ENCODE data around the gene DNM1.
A peak's percentile ranks its signal among the peaks of the same experiment; 100 is the strongest.
"Not testable (repeated sequence)": the region's sequence is repeated elsewhere in the genome, so short reads cannot be mapped to it uniquely, and the experiment has no call there.

The DNM1 gene

DNA sequence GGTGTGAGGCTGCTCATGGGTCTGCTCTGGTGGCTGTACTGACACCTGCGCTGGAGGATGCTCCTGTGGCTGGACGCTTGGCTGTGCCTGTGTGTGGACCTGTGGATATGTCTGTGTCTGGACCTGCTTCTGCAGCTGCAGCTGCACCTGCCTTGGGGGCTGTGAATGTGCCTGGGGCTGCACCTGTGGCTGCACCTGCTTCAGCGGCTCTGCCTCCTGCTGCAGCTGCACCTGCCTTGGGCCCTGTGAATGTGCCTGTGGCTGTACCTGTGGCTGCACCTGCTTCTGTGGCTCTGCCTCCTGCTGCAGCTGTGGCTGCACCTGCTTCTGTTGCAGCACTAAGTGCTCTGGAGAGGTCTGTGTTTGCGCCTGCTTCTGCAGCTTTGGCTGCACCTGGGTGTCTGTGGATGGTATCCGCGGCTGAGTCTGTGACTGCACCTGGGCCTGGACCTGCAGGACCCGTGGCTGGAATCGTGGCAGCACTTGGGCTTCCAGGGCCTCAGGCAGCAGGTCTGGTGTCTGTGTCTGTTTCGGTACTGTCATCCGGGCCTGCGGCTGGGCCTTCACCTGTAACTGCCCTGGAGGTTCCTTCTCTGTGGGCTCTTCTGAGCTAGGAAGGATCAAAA, 24.3 kb upstream of the DNM1 start:
- no peak for DNase-seq (ENCODE audit: low read depth)

- DNase-seq (ENCODE audit: low read depth), result no peak
Observed at GRCh38 chr9:128180001-128180400, 23.2 kb upstream of the DNM1 start.

- no peak for DNase-seq (ENCODE audit: low read depth)
Observed at GRCh38 chr9:128180447-128180846, 22.7 kb upstream of the DNM1 start.

- DNase-seq (ENCODE audit: low read depth), result not testable (repeated sequence)
Observed at GRCh38 chr9:128181480-128181879, 21.7 kb upstream of the DNM1 start.

GRCh38 chr9:128182893-128183588, 20.1 kb upstream of the DNM1 start:
- DNase-seq (ENCODE audit: low read depth), result no peak

- no peak for DNase-seq (ENCODE audit: low read depth)
Observed at GRCh38 chr9:128185979-128186965, 16.9 kb upstream of the DNM1 start.

DNA sequence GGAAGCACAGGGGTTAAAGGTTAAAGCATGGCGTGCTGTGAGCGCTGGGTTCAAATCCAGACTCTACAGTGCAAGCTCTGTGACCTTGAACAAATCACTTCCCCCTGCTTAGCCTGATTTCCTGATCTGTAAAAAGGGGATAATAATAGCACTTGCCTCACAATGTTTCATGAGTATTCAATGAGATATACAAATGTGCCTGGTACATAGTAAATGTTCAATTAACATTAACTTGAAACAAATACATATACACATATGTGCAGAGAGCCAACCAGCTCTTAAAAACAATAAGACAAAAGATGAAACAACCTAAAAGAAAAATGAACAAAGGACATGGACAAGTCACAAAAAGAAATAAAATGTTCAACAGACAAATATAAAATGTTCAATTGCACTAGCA, 15.8 kb upstream of the DNM1 start:
- DNase-seq (ENCODE audit: low read depth), result no peak

GRCh38 chr9:128188209-128188608, 15.0 kb upstream of the DNM1 start:
- no peak for DNase-seq (ENCODE audit: low read depth)

- DNase-seq (ENCODE audit: low read depth), result no peak
Observed at GRCh38 chr9:128190013-128190412, 13.2 kb upstream of the DNM1 start.

- no peak for DNase-seq (ENCODE audit: low read depth)
Observed at GRCh38 chr9:128190516-128191405, 12.4 kb upstream of the DNM1 start.

GRCh38 chr9:128191406-128192046, 11.7 kb upstream of the DNM1 start, which contains the start of gene CIZ1:
Gene CIZ1 (minus strand): TSS chr9:128191572. CDS start chr9:128190857, 715 bp downstream.
- DNase-seq (ENCODE audit: low read depth), result peak; percentile 41

- DNase-seq (ENCODE audit: low read depth), result peak; percentile 17
Observed at GRCh38 chr9:128192601-128193371, 10.4 kb upstream of the DNM1 start.

DNA sequence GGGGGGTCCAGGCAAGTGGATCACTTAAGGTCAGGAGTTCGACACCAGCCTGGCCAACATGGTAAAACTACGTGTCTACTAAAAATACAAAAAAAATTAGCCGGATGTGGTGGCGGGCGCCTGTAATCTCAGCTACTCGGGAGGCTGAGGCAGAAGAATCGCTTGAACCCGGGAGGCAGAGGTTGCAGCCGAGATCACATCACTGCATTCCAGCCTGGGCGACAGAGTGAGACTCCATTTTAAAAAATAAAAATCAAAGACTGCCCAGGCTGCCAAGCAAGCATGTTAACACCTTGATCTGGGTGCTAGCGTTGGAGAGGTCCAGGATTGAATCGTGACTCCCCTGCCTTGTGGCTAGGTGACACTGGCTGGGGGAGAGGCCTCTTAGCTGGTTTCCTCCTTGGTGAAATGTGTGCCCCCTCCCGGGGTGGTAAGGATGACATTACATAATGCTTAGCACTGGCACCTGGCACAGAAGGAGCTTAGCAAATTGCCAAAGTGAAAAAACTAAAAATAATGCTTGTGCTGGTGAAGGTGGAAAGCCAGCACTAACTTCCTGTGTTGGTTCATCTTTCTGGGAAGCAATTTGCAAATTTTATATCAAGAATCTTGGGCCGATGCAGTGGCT, 9.6 kb upstream of the DNM1 start:
- DNase-seq (ENCODE audit: low read depth), result no peak

DNA sequence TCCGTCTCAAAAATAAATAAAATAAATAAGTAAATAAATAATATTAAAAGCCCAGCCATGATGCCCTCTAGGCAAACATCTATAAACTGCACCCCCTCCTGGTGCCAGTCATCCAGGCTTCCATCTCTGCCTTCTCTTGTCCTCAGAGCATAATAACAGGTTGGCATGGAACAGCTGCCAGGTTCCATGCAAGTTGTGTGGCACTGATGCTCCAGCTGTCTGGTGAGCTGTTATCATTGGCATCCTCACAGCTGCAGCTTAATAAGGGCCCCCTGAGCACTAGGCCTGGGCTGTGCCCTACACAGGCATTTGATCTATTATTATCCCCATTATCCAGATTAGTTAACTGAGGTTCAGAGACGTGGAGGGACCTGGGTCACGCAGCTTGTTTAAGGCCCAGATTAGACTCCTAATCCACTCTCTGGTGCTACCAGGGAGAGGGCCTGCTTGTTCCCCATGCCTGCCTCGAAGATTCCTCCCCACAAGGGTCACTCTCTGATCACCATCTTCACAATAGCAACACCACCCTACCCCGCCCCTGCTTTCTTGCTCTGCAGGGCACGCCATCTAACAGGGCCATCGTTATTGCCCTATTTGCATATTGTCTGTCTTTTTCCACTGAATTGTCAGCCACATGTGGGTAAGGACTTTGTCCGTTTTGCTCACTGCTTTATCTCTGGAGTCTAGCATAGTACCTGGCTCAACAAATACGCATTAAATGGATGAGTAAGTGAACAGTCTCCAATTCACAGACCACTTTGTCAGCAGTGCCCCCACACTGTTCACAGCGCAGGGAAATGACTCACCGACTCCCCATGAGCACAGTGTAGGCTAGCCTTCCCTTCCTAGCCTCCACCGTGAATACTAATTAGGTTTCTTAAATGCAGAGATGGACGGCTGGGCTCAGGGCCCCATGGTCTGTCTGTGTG, 1.5 kb upstream of the DNM1 start:
- no peak for DNase-seq (ENCODE audit: low read depth)

DNA sequence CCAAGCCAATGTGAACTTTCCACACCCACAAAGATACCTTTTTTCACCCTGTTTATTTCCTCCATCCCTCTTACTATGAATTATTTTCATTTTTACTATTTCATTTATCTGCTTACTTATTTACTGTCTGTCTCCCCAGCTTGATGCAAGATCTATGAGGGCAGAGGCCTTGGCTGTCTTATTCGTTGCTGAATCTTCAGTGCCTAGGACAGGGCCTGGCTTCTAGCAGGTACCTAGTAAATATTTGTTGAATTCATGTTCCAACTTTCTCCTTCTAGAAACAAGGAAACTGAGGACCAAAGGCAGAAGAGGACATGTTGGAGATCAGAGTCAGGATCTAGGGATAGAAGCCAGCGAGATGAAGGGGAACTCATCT, 543 bp upstream of the DNM1 start:
- DNase-seq (ENCODE audit: low read depth), result no peak

- no peak for DNase-seq (ENCODE audit: low read depth)
Observed at GRCh38 chr9:128203707-128204551, 750 bp downstream of the DNM1 start.

- DNase-seq (ENCODE audit: low read depth), result no peak
Observed at GRCh38 chr9:128204858-128205257, 1.7 kb downstream of the DNM1 start.

Data from T-helper 22 cell (primary cell).